Parathyroid adenoma (tissue), 2 donors: Measurements from ENCODE around the gene XRN1.
"Not testable (repeated sequence)": the region's sequence is repeated elsewhere in the genome, so short reads cannot be mapped to it uniquely, and the experiment has no call there.

Experiments used
- H2AFZ ChIP-seq: fragments of 300-600 bp; sonication (generic); one replicate; pipeline ENCODE4 v1.7.0; 2017; ENCODE audit warnings: antibody characterized with exemption, mild to moderate bottlenecking
- H3K27ac ChIP-seq: fragments of 300-600 bp; sonication (generic); one replicate; pipeline ENCODE4 v1.7.0; 2017
- H3K27me3 ChIP-seq: fragments of 300-600 bp; sonication (generic); one replicate; pipeline ENCODE4 v1.7.0; 2017; ENCODE audit warnings: low read length; ENCODE audit not compliant: control insufficient read depth, insufficient read depth
- H3K36me3 ChIP-seq: fragments of 300-600 bp; sonication (generic); one replicate; pipeline ENCODE4 v1.7.0; 2017; ENCODE audit warnings: low read length; ENCODE audit not compliant: control insufficient read depth, insufficient read depth
- H3K4me1 ChIP-seq: fragments of 300-600 bp; sonication (generic); one replicate; pipeline ENCODE4 v1.7.0; 2017; ENCODE audit warnings: control low read depth
- H3K4me2 ChIP-seq: fragments of 300-600 bp; sonication (generic); one replicate; pipeline ENCODE4 v1.7.0; 2017; ENCODE audit warnings: low read length
- H3K4me3 ChIP-seq: fragments of 300-600 bp; sonication (generic); one replicate; pipeline ENCODE4 v1.7.0; 2017; ENCODE audit warnings: low read depth, low read length
- H3K79me2 ChIP-seq: fragments of 300-600 bp; sonication (generic); one replicate; pipeline ENCODE4 v1.7.0; 2017; ENCODE audit warnings: control low read depth
- H3K9ac ChIP-seq: fragments of 300-600 bp; sonication (generic); one replicate; pipeline ENCODE4 v1.7.0; 2017; ENCODE audit warnings: mild to moderate bottlenecking
- H3K9me3 ChIP-seq: fragments of 300-600 bp; sonication (generic); one replicate; pipeline ENCODE4 v1.7.0; 2017; ENCODE audit warnings: low read length; ENCODE audit not compliant: control insufficient read depth
- CTCF ChIP-seq: fragments of 300-600 bp; sonication (generic); IDR thresholded peaks from one replicate; pipeline ENCODE4 v1.7.0; 2017; ENCODE audit warnings: antibody characterized with exemption, mild to moderate bottlenecking
- donor health status: primary hyperparathyroidism.

XRN1 gene

DNA sequence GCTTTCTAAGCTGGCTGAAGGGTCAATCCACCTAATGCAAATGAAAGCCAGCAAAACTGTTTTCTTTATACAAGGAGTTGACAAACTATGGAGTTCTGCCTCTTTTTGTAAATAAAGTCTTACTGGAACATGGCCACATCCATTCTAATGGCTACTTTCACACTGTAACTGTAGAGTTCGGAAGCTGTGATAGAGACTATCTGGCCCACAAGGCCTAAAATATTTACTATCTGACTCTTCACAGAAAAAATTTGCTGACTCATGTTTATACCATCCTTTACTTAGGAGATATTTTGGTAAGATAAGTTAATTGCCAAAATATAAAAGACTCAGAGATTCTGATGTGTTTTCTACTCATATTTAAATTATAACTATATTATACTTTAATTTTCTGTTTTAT lies 128.7 kb downstream of the XRN1 start:
- Histone ChIP-seq H2AFZ (no peak overlapping the region), H3K79me2 (no peaks in the 10 kb centered on the region), H3K4me2 (no peak overlapping the region), H3K9ac (no peak overlapping the region), H3K36me3 (no peaks in the 10 kb centered on the region), H3K9me3 (no peaks in the 10 kb centered on the region), H3K27me3 (no peaks in the 10 kb centered on the region), H3K4me3 (no peak overlapping the region), H3K4me1 (no peaks in the 10 kb centered on the region), H3K27ac (no peak overlapping the region)
- TF ChIP-seq CTCF = no peak

DNA sequence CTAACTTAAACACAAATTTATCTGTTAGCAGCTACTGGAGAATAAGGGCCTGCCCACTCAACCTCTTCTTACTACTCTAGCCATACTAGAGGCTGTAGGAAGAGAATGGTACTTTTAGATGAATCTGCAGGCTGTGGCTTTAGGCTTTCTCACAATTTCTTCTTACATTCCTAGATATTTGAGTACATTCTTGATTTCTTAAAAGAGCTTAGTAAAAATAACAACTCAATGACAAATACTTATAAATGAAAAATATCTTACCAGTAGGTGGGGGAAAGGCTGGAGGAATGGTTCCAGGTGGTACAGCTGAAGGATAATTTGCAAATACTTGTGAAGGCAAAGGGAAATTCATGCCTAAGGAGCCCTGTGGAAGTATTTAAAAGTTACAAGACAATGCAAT lies 129.5 kb downstream of the XRN1 start:
- Histone ChIP-seq H2AFZ (no peak overlapping the region), H3K9me3 (no peaks in the 10 kb centered on the region), H3K4me1 (no peaks in the 10 kb centered on the region), H3K27ac (no peak overlapping the region), H3K4me3 (no peak overlapping the region), H3K9ac (no peak overlapping the region), H3K4me2 (no peak overlapping the region), H3K36me3 (no peaks in the 10 kb centered on the region), H3K27me3 (no peaks in the 10 kb centered on the region), H3K79me2 (no peaks in the 10 kb centered on the region)
- no peak for TF ChIP-seq CTCF

GRCh38 chr3:142315978-142316388 lies 131.9 kb downstream of the XRN1 start:
- H3K79me2 ChIP-seq, H3K27ac ChIP-seq, H3K9ac ChIP-seq, H2AFZ ChIP-seq, H3K4me2 ChIP-seq, H3K36me3 ChIP-seq, H3K9me3 ChIP-seq, H3K27me3 ChIP-seq, H3K4me3 ChIP-seq, H3K4me1 ChIP-seq: not testable (repeated sequence)

DNA sequence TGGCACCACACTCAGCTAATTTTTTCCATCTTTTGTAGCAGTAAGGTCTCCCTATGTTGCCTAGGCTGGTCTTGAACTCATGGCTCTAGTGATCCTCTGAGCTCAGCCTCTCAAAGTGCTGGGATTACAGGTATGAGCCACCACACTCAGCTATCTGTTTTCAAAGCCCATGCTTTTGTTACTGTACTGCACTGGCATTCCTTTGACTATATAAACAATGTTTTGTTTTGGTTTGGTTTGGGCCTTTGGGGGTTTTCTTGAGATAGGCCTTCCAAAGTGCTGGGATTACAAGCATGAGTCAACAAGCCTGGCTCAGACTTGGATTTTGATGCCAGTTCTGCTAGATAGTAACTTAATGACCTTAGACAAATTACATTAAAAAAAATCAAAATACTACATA lies 132.8 kb downstream of the XRN1 start:
- no peak overlapping the region for H3K27ac ChIP-seq
- H3K9ac ChIP-seq = no peak overlapping the region
- no peak for TF ChIP-seq CTCF
- H3K27me3 ChIP-seq = no peaks in the 10 kb centered on the region
- no peak overlapping the region for H2AFZ ChIP-seq
- no peaks in the 10 kb centered on the region for H3K36me3 ChIP-seq
- H3K9me3 ChIP-seq = no peaks in the 10 kb centered on the region
- H3K4me1 ChIP-seq = no peaks in the 10 kb centered on the region
- H3K4me3 ChIP-seq = no peak overlapping the region
- H3K79me2 ChIP-seq = no peaks in the 10 kb centered on the region
- no peak overlapping the region for H3K4me2 ChIP-seq

DNA sequence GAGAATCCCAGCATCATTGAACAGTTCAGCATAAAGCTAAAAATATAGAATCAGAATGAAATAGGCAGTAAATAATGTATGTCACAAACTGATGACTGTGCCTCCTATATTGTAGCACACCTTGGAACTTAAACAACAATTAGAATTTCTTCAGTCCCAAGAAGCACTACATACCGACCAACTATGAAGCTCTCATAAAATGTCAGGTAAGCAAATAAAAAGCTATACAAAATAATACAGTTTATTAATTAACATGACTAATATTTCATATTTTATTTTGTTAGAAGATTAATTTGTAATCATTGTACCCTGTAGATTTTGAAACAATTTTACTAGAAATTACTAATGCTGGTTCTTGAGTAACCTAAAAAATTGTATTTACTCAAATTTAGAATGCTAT lies 137.4 kb downstream of the XRN1 start:
- no peak overlapping the region for H3K4me3 ChIP-seq
- no peak for TF ChIP-seq CTCF
- no peaks in the 10 kb centered on the region for H3K4me1 ChIP-seq
- no peaks in the 10 kb centered on the region for H3K36me3 ChIP-seq
- H3K9ac ChIP-seq = no peak overlapping the region
- no peak overlapping the region for H2AFZ ChIP-seq
- H3K79me2 ChIP-seq = no peaks in the 10 kb centered on the region
- no peaks in the 10 kb centered on the region for H3K9me3 ChIP-seq
- no peaks in the 10 kb centered on the region for H3K27me3 ChIP-seq
- H3K4me2 ChIP-seq = no peak overlapping the region
- H3K27ac ChIP-seq = no peak overlapping the region

DNA sequence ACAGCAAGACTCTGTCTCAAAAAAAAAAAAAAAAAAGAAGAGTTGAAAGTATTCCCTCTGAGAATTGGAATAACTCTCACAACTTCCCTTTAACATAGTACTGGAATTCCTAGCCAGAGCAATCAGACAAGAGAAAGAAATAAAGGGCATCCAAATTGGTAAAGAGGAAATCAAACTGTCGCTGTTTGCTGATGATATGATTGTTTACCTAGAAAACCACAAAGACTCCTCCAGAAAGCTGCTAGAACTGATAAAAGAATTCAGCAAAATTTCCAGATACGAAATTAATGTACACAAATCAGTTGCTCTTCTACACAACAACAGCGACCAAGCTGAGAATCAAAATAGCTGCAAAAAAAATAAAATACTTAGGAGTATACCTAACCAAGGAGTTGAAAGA lies 145.0 kb downstream of the XRN1 start:
- H2AFZ ChIP-seq, H3K79me2 ChIP-seq, H3K4me2 ChIP-seq, H3K4me1 ChIP-seq, H3K4me3 ChIP-seq, H3K27me3 ChIP-seq, H3K27ac ChIP-seq, H3K9ac ChIP-seq, H3K36me3 ChIP-seq, H3K9me3 ChIP-seq: not testable (repeated sequence)
